WERI-Rb-1 (cell line): ENCODE results near the gene PLCE1.

ENCODE experiments used
- DNase-seq: peaks from one replicate; pipeline ENCODE4 v3.0.0-alpha.2; 2020
- H3K27ac ChIP-seq: fragments of 250-450 bp; sonication (Bioruptor Pico); 2 replicates; pipeline ENCODE4 v1.5.1; 2020; ENCODE audit warnings: mild to moderate bottlenecking, moderate library complexity
- H3K27me3 ChIP-seq: fragments of 250-450 bp; sonication (Bioruptor Pico); 2 replicates; pipeline ENCODE4 v1.5.1; 2021; ENCODE audit warnings: mild to moderate bottlenecking, low read depth, moderate library complexity; ENCODE audit not compliant: insufficient read depth, severe bottlenecking
- H3K36me3 ChIP-seq: fragments of 250-450 bp; sonication (Bioruptor Pico); 2 replicates; pipeline ENCODE4 v1.5.1; 2020; ENCODE audit warnings: mild to moderate bottlenecking, moderate library complexity
- H3K4me3 ChIP-seq: 2 replicates; pipeline ENCODE4 v1.5.1; 2011; ENCODE audit warnings: low read depth, mild to moderate bottlenecking, control low read depth, low read length
- H3K9me3 ChIP-seq: fragments of 250-450 bp; sonication (Bioruptor Pico); 2 replicates; pipeline ENCODE4 v1.5.1; 2021; ENCODE audit warnings: mild to moderate bottlenecking, moderate library complexity; ENCODE audit not compliant: severe bottlenecking
- CTCF ChIP-seq: IDR thresholded peaks from 2 replicates; pipeline ENCODE4 v1.5.1; 2011; ENCODE audit warnings: low read depth, mild to moderate bottlenecking, control low read depth, inconsistent platforms, low read length

The PLCE1 gene

DNA sequence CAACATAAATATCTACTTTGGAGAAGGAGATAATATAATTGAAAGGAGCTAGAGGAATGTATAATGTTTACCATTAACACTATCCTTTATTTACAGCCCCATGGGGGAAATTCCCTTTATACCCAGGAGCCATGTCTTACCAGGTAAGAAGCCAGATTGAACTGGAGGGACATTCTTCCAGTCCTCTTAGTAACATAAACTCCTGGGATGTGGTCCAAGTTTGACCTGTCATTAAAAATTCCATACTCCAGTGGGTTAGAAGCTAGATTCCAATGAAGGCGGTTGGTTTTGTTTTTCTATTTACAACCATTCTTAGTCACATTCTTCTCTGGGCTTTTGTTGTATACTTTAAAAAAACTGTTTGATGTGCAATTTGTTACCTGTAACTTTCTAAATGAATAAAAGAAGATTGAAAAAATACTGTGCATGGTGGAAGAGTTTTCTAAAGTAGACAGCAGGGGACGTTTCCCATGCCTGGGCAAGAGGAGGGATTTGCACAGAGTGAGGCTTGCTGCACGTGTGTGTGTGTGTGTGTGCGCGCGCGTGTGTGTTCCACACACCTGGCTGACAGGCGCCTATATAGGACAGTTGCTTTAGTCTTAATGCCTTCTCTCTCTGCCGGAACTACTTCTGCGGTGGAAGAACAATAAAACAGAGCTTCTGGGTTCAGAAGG lies 2.0 kb downstream of the PLCE1 start:
- H3K36me3 ChIP-seq, result no peaks in the 10 kb centered on the region
- no peak for DNase-seq
- TF ChIP-seq CTCF, result no peak
- no peak overlapping the region for H3K4me3 ChIP-seq
- no peak overlapping the region for H3K27ac ChIP-seq
- H3K27me3 ChIP-seq, result no peaks in the 10 kb centered on the region
- H3K9me3 ChIP-seq, result no peaks in the 10 kb centered on the region

DNA sequence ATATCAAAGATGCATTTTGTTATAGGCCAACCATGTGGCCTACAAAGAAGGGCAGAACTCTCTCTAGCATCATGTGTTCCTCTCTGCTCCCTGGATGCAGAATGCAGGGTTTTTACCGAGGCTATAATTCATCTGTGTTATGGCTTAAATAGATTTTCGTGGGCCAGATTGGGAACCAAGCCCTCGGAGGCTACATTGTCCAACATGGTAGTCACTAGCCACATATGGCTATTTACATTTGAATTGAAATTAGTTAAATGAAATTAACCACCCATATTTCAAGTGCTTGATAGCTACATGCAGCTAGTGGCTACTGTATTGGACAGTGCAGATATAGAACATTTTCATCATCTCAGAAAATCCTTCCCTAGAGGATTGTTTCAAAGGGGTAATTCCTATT lies 2.8 kb downstream of the PLCE1 start:
- Histone ChIP-seq H3K4me3 (no peak overlapping the region), H3K9me3 (no peaks in the 10 kb centered on the region), H3K27ac (no peak overlapping the region), H3K27me3 (no peaks in the 10 kb centered on the region), H3K36me3 (no peaks in the 10 kb centered on the region)
- DNase-seq, result no peak
- no peak for TF ChIP-seq CTCF

- Histone ChIP-seq H3K4me3 (no peak overlapping the region), H3K9me3 (no peaks in the 10 kb centered on the region), H3K36me3 (no peaks in the 10 kb centered on the region), H3K27ac (no peak overlapping the region), H3K27me3 (no peaks in the 10 kb centered on the region)
- TF ChIP-seq CTCF, result no peak
- DNase-seq, result no peak
These were observed 3.8 kb downstream of the PLCE1 start for GRCh38 chr10:93997546-93997945.

GRCh38 chr10:93999401-93999851 lies 5.7 kb downstream of the PLCE1 start:
- no peak for TF ChIP-seq CTCF
- Histone ChIP-seq H3K9me3 (no peaks in the 10 kb centered on the region), H3K27ac (no peak overlapping the region), H3K27me3 (no peaks in the 10 kb centered on the region), H3K36me3 (no peaks in the 10 kb centered on the region), H3K4me3 (no peak overlapping the region)
- no peak for DNase-seq

GRCh38 chr10:94000638-94001415 lies 7.1 kb downstream of the PLCE1 start:
- TF ChIP-seq CTCF, result no peak
- no peaks in the 10 kb centered on the region for H3K9me3 ChIP-seq
- H3K4me3 ChIP-seq, result no peak overlapping the region
- no peaks in the 10 kb centered on the region for H3K36me3 ChIP-seq
- H3K27me3 ChIP-seq, result no peaks in the 10 kb centered on the region
- no peak for DNase-seq
- H3K27ac ChIP-seq, result no peak overlapping the region
